ENCODE results near the gene MGAT5.
A peak's percentile ranks its signal among the peaks of the same experiment; 100 is the strongest.

The MGAT5 gene

GRCh38 chr2:134308474-134309385, 54.9 kb downstream of the MGAT5 start:
- DNase-seq, result no peak

GRCh38 chr2:134310107-134311079, 56.5 kb downstream of the MGAT5 start:
- no peak for DNase-seq

GRCh38 chr2:134312482-134312881, 58.6 kb downstream of the MGAT5 start:
- no peak for DNase-seq

GRCh38 chr2:134314202-134314601, 60.3 kb downstream of the MGAT5 start:
- no peak for DNase-seq

- DNase-seq, result no peak
Measured at GRCh38 chr2:134314681-134315368, 61.0 kb downstream of the MGAT5 start.

- no peak for DNase-seq
Measured at GRCh38 chr2:134315471-134315870, 61.6 kb downstream of the MGAT5 start.

- no peak for DNase-seq
Measured at GRCh38 chr2:134319596-134320254, 65.9 kb downstream of the MGAT5 start.

GRCh38 chr2:134320930-134321329, 67.1 kb downstream of the MGAT5 start:
- DNase-seq, result no peak

GRCh38 chr2:134323777-134324176, 69.9 kb downstream of the MGAT5 start:
- DNase-seq, result no peak

GRCh38 chr2:134324430-134324829, 70.6 kb downstream of the MGAT5 start:
- no peak for DNase-seq

GRCh38 chr2:134324947-134325346, 71.1 kb downstream of the MGAT5 start:
- DNase-seq, result no peak

GRCh38 chr2:134325696-134326095, 71.8 kb downstream of the MGAT5 start:
- no peak for DNase-seq

- no peak for DNase-seq
Measured at GRCh38 chr2:134327367-134327766, 73.5 kb downstream of the MGAT5 start.

- DNase-seq, result no peak
Measured at GRCh38 chr2:134331081-134331480, 77.2 kb downstream of the MGAT5 start.

GRCh38 chr2:134333646-134334189, 79.8 kb downstream of the MGAT5 start:
- DNase-seq, result no peak

- peak; percentile 21 for DNase-seq
Measured at GRCh38 chr2:134334542-134335353, 80.9 kb downstream of the MGAT5 start.

- DNase-seq, result no peak
Measured at GRCh38 chr2:134335601-134336000, 81.7 kb downstream of the MGAT5 start.

- no peak for DNase-seq
Measured at GRCh38 chr2:134336352-134336751, 82.5 kb downstream of the MGAT5 start.

GRCh38 chr2:134336921-134337320, 83.0 kb downstream of the MGAT5 start:
- DNase-seq, result no peak

- DNase-seq, result no peak
Measured at GRCh38 chr2:134337631-134338030, 83.8 kb downstream of the MGAT5 start.

GRCh38 chr2:134338208-134338607, 84.3 kb downstream of the MGAT5 start:
- DNase-seq, result no peak
